ENCODE measurements around the gene HAO1.

The HAO1 gene

GRCh38 chr20:7849675-7850074 is 90.6 kb downstream of the HAO1 start:
- Histone ChIP-seq H3K36me3 (ENCODE audit: insufficient read depth, low read length) (no peaks in the 10 kb centered on the region), H4K20me1 (ENCODE audit: insufficient read depth, low read length, poor library complexity, severe bottlenecking) (no peaks in the 10 kb centered on the region), H3K27me3 (ENCODE audit: insufficient read depth, low read length, poor library complexity, severe bottlenecking) (no peaks in the 10 kb centered on the region), H3K79me2 (ENCODE audit: insufficient read depth, low read length) (no peaks in the 10 kb centered on the region), H3F3A (ENCODE audit: low read depth) (no peaks in the 10 kb centered on the region), H3K4me2 (ENCODE audit: low read depth, low read length, poor library complexity, severe bottlenecking) (no peak overlapping the region), H3K4me1 (ENCODE audit: insufficient read depth, low read length, poor library complexity, severe bottlenecking) (no peaks in the 10 kb centered on the region), H3K9me2 (replicated peaks; ENCODE audit: low read depth, low read length) (no peaks in the 10 kb centered on the region), H3K9ac (ENCODE audit: low read depth, low read length, poor library complexity, severe bottlenecking) (no peak overlapping the region), H3K9me3 (ENCODE audit: insufficient read depth, low read depth, low read length) (no peaks in the 10 kb centered on the region), H2AFZ (ENCODE audit: low read length) (no peak overlapping the region), H3K4me3 (ENCODE audit: low read length, poor library complexity, severe bottlenecking) (no peak overlapping the region)
- no peak for TF ChIP-seq EZH2phosphoT487 (IDR thresholded peaks at IDR 0.05; ENCODE audit: borderline replicate concordance)
- TF ChIP-seq, protein P1, sequence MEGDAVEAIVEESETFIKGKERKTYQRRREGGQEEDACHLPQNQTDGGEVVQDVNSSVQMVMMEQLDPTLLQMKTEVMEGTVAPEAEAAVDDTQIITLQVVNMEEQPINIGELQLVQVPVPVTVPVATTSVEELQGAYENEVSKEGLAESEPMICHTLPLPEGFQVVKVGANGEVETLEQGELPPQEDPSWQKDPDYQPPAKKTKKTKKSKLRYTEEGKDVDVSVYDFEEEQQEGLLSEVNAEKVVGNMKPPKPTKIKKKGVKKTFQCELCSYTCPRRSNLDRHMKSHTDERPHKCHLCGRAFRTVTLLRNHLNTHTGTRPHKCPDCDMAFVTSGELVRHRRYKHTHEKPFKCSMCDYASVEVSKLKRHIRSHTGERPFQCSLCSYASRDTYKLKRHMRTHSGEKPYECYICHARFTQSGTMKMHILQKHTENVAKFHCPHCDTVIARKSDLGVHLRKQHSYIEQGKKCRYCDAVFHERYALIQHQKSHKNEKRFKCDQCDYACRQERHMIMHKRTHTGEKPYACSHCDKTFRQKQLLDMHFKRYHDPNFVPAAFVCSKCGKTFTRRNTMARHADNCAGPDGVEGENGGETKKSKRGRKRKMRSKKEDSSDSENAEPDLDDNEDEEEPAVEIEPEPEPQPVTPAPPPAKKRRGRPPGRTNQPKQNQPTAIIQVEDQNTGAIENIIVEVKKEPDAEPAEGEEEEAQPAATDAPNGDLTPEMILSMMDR (conservative IDR thresholded peaks at IDR 0.05; ENCODE audit: low read length) = no peak

- Histone ChIP-seq H3K4me2 (ENCODE audit: low read depth, low read length, poor library complexity, severe bottlenecking) (no peak overlapping the region), H3K27me3 (ENCODE audit: insufficient read depth, low read length, poor library complexity, severe bottlenecking) (no peaks in the 10 kb centered on the region), H3K79me2 (ENCODE audit: insufficient read depth, low read length) (no peaks in the 10 kb centered on the region), H3K4me3 (ENCODE audit: low read length, poor library complexity, severe bottlenecking) (no peak overlapping the region), H3K9me2 (replicated peaks; ENCODE audit: low read depth, low read length) (no peaks in the 10 kb centered on the region), H3K4me1 (ENCODE audit: insufficient read depth, low read length, poor library complexity, severe bottlenecking) (no peaks in the 10 kb centered on the region), H3F3A (ENCODE audit: low read depth) (no peaks in the 10 kb centered on the region), H4K20me1 (ENCODE audit: insufficient read depth, low read length, poor library complexity, severe bottlenecking) (no peaks in the 10 kb centered on the region), H3K36me3 (ENCODE audit: insufficient read depth, low read length) (no peaks in the 10 kb centered on the region), H2AFZ (ENCODE audit: low read length) (no peak overlapping the region), H3K9ac (ENCODE audit: low read depth, low read length, poor library complexity, severe bottlenecking) (no peak overlapping the region), H3K9me3 (ENCODE audit: insufficient read depth, low read depth, low read length) (no peaks in the 10 kb centered on the region)
- no peak for TF ChIP-seq EZH2phosphoT487 (IDR thresholded peaks at IDR 0.05; ENCODE audit: borderline replicate concordance)
- TF ChIP-seq, protein P1 (conservative IDR thresholded peaks at IDR 0.05; ENCODE audit: low read length) = no peak
Observed at GRCh38 chr20:7848351-7848750, 91.9 kb downstream of the HAO1 start.

GRCh38 chr20:7843613-7844012 is 96.6 kb downstream of the HAO1 start:
- no peaks in the 10 kb centered on the region for H3K36me3 ChIP-seq (ENCODE audit: insufficient read depth, low read length)
- H2AFZ ChIP-seq (ENCODE audit: low read length) = no peak overlapping the region
- no peaks in the 10 kb centered on the region for H3K4me1 ChIP-seq (ENCODE audit: insufficient read depth, low read length, poor library complexity, severe bottlenecking)
- H3K9me3 ChIP-seq (ENCODE audit: insufficient read depth, low read depth, low read length) = no peaks in the 10 kb centered on the region
- H4K20me1 ChIP-seq (ENCODE audit: insufficient read depth, low read length, poor library complexity, severe bottlenecking) = no peaks in the 10 kb centered on the region
- no peaks in the 10 kb centered on the region for H3K9me2 ChIP-seq (replicated peaks; ENCODE audit: low read depth, low read length)
- no peak for TF ChIP-seq EZH2phosphoT487 (IDR thresholded peaks at IDR 0.05; ENCODE audit: borderline replicate concordance)
- TF ChIP-seq, protein P1 (conservative IDR thresholded peaks at IDR 0.05; ENCODE audit: low read length) = no peak
- no peak overlapping the region for H3K4me3 ChIP-seq (ENCODE audit: low read length, poor library complexity, severe bottlenecking)
- no peak overlapping the region for H3K4me2 ChIP-seq (ENCODE audit: low read depth, low read length, poor library complexity, severe bottlenecking)
- H3K27me3 ChIP-seq (ENCODE audit: insufficient read depth, low read length, poor library complexity, severe bottlenecking) = no peaks in the 10 kb centered on the region
- no peak overlapping the region for H3K9ac ChIP-seq (ENCODE audit: low read depth, low read length, poor library complexity, severe bottlenecking)
- H3K79me2 ChIP-seq (ENCODE audit: insufficient read depth, low read length) = no peaks in the 10 kb centered on the region
- no peaks in the 10 kb centered on the region for H3F3A ChIP-seq (ENCODE audit: low read depth)

Data from Loucy (cell line).